Natural killer cell (primary cell): ENCODE results near the gene TMEM208. TPM values are rescaled to one million over a fixed set of nuclear protein-coding genes. Genes with fewer than 3 reads are reported as not detected.

ENCODE experiments used
- ATAC-seq, 3 donors: fragments of 150-1000 bp in 2 of 3; fragments of 200-7000 bp in 1 of 3; cut with Tn5 transposase; 1 replicate in 1 of 3; 2 replicates in 2 of 3; pipeline ENCODE4 v1.10.0; 2021; ENCODE audit warnings: mild to moderate bottlenecking in 2 of 3, moderate library complexity in 2 of 3
- DNase-seq, 2 donors: peaks; one replicate each; pipeline versions ENCODE4 v3.0.0 to v3.0.0-alpha.2; 2013 to 2021; ENCODE audit warnings: mixed read lengths in 1 of 2
- H3K27ac ChIP-seq: one replicate; pipeline ENCODE4 v1.5.1; 2013; ENCODE audit warnings: mild to moderate bottlenecking, low read length
- H3K27me3 ChIP-seq: one replicate; pipeline ENCODE4 v1.6.1; 2013; ENCODE audit warnings: low read length; ENCODE audit not compliant: control insufficient read depth, insufficient read depth
- H3K36me3 ChIP-seq: one replicate; pipeline ENCODE4 v1.6.1; 2013; ENCODE audit warnings: low read length; ENCODE audit not compliant: control insufficient read depth, insufficient read depth
- H3K4me1 ChIP-seq: one replicate; pipeline ENCODE4 v1.6.1; 2013; ENCODE audit warnings: low read length; ENCODE audit not compliant: control insufficient read depth, insufficient read depth
- H3K4me3 ChIP-seq: one replicate; pipeline ENCODE4 v1.5.1; 2013; ENCODE audit warnings: low read length
- H3K9me3 ChIP-seq: one replicate; pipeline ENCODE4 v1.6.1; 2013; ENCODE audit warnings: low read length; ENCODE audit not compliant: control insufficient read depth, insufficient read depth
- H3K27ac Mint-ChIP-seq, 2 donors: one replicate each; pipeline ENCODE4 v1.8.0; 2022; ENCODE audit warnings: mild to moderate bottlenecking in 2 of 2, mixed read lengths in 2 of 2, moderate library complexity in 1 of 2
- H3K27me3 Mint-ChIP-seq, 2 donors: one replicate each; pipeline ENCODE4 v1.8.0; 2022; ENCODE audit warnings: low read depth in 2 of 2, mixed read lengths in 2 of 2
- H3K36me3 Mint-ChIP-seq: one replicate; pipeline ENCODE4 v1.8.0; 2022; ENCODE audit warnings: mixed read lengths
- H3K4me1 Mint-ChIP-seq, 2 donors: one replicate each; pipeline ENCODE4 v1.8.0; 2022; ENCODE audit warnings: mixed read lengths in 2 of 2
- H3K4me3 Mint-ChIP-seq: one replicate; pipeline ENCODE4 v1.8.0; 2022; ENCODE audit warnings: mild to moderate bottlenecking, moderate library complexity, mixed read lengths
- H3K9me3 Mint-ChIP-seq, 2 donors: one replicate each; pipeline ENCODE4 v1.8.0; 2022; ENCODE audit warnings: mixed read lengths in 2 of 2
- WGBS: methylation state at CpG from one replicate; pipeline ENCODE4 v1.1.7; 2013; ENCODE audit warnings: missing lambda C conversion rate; ENCODE audit not compliant: insufficient coverage; 5-methylcytosine and 5-hydroxymethylcytosine counted together
- intact Hi-C: fragments of 100-400 bp; cut with micrococcal nuclease; formaldehyde crosslinking; loops from one replicate; pipeline ENCODE4 v1.14.2; 2022
- total RNA-seq, 4 donors: library from RNA; stranded (reverse); fragments of 120-200 nt in 1 of 4; gene quantifications; one replicate each; pipeline versions ENCODE4 v1.2.3 to v1.2.4, GENCODE V29; 2013 to 2022
- TF ChIP-seq, protein P1 (sequence below): fragments of 200-600 bp; IDR thresholded peaks from one replicate; pipeline ENCODE4 v1.8.0; 2022; ENCODE audit warnings: antibody characterized with exemption

Gene TMEM208
- total RNA-seq, 3 donors from 2014 or later (not counting 1 experiment from before 2014, with no cell fraction given): 34.5 to 39.2 (median 36.7) TPM

- ATAC-seq: no peak
- intact Hi-C loops: no loop called here
Measured at GRCh38 chr16:67204076-67204475, 22.9 kb upstream of the TMEM208 start.

DNA sequence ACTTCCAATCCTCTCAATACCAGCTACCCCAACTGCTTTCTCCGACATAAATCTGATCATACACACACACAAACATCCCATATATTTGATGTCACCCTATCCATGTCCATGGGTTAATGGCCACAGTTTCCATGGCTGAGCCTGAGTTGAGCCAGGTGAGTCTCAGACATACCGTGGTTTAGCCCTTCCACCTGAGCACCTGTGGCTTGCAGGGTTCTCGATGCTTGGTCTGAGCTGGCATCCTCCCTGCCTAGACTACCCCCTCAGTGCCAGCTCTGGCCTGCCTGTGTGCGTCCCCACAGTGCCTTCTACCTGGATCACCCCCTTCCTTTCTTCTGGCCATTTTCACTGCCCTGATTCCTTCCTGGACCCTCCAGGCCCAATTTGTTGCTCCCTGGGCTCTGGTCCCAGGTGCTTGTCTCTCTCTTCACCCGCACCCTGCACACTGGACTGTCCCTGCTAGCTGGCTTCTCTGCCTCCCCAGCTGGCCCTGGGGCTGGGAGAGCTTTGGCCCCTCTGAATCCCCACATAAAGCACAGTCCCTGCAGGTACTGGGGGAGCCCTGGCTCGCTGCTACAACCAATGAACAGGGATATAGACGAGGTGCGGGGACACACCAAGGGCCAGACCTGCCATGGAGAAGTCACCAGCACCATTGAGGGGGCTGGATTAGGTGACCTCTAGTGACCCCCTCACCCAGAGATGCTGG is 20.6 kb upstream of the TMEM208 start:
- no peaks in the 10 kb centered on the region for H3K36me3 Mint-ChIP-seq
- H3K27ac Mint-ChIP-seq: peak overlapping the region in 1 of 2 donors; percentile 19
- 97% methylated on average over 8 of the region's 8 CpGs for WGBS
- intact Hi-C loops: no loop called here
- H3K4me1 Mint-ChIP-seq: peaks cover 4 to 15% of the 10 kb centered on the region in 2 donors
- H3K4me1 ChIP-seq: no peaks in the 10 kb centered on the region
- H3K27ac ChIP-seq: no peak overlapping the region
- H3K27me3 ChIP-seq: no peaks in the 10 kb centered on the region
- peaks cover 22% of the 10 kb centered on the region for H3K36me3 ChIP-seq
- H3K9me3 Mint-ChIP-seq: no peaks in the 10 kb centered on the region
- no peaks in the 10 kb centered on the region for H3K27me3 Mint-ChIP-seq
- no peak overlapping the region for H3K4me3 ChIP-seq
- H3K9me3 ChIP-seq: no peaks in the 10 kb centered on the region
- H3K4me3 Mint-ChIP-seq: no peak overlapping the region
- DNase-seq (no peak), ATAC-seq (no peak)
- TF ChIP-seq, protein P1, sequence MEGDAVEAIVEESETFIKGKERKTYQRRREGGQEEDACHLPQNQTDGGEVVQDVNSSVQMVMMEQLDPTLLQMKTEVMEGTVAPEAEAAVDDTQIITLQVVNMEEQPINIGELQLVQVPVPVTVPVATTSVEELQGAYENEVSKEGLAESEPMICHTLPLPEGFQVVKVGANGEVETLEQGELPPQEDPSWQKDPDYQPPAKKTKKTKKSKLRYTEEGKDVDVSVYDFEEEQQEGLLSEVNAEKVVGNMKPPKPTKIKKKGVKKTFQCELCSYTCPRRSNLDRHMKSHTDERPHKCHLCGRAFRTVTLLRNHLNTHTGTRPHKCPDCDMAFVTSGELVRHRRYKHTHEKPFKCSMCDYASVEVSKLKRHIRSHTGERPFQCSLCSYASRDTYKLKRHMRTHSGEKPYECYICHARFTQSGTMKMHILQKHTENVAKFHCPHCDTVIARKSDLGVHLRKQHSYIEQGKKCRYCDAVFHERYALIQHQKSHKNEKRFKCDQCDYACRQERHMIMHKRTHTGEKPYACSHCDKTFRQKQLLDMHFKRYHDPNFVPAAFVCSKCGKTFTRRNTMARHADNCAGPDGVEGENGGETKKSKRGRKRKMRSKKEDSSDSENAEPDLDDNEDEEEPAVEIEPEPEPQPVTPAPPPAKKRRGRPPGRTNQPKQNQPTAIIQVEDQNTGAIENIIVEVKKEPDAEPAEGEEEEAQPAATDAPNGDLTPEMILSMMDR: no peak

More at GRCh38 chr16:67204076-67204475, 22.9 kb upstream of the TMEM208 start:
- 75% methylated on average over 4 of the region's 4 CpGs for WGBS
- Mint-ChIP-seq H3K27me3 (no peaks in the 10 kb centered on the region), H3K4me3 (no peak overlapping the region), H3K27ac (no peak overlapping the region), H3K36me3 (no peaks in the 10 kb centered on the region), H3K9me3 (no peaks in the 10 kb centered on the region), H3K4me1 (peaks cover 4 to 9% of the 10 kb centered on the region in 2 donors)
- TF ChIP-seq, protein P1: no peak
- Histone ChIP-seq H3K36me3 (peaks cover 28% of the 10 kb centered on the region), H3K4me1 (no peaks in the 10 kb centered on the region), H3K4me3 (no peak overlapping the region), H3K27ac (no peak overlapping the region), H3K27me3 (no peaks in the 10 kb centered on the region), H3K9me3 (no peaks in the 10 kb centered on the region)
- DNase-seq: no peak

DNA sequence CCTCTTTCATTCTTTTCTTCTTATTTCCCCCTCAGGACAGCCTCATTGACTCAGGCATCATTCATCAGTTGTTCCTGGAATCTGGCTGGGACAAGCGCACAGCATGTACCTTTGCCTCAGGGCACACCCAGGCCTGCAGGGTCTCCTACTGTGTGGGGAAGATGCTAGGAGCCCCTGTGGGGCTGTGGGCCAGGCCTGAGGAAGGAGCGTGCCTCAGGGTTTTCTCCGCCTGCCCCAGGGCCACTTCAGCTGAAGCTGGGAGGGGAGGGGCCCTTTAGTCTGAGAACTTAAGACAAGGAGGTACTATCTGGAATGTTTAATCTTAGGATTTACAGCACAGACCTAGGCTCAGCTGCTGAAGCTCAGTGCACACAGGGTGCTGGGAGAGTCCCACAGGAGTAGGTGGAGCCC is 20.1 kb upstream of the TMEM208 start:
- H3K4me1 ChIP-seq: no peaks in the 10 kb centered on the region
- no peak overlapping the region for H3K27ac Mint-ChIP-seq
- WGBS: 97% methylated on average over 3 of the region's 3 CpGs
- peaks cover 4 to 15% of the 10 kb centered on the region in 2 donors for H3K4me1 Mint-ChIP-seq
- no peak for DNase-seq
- no peaks in the 10 kb centered on the region for H3K9me3 Mint-ChIP-seq
- H3K36me3 Mint-ChIP-seq: no peaks in the 10 kb centered on the region
- TF ChIP-seq, protein P1: no peak
- no peak for ATAC-seq
- H3K27me3 ChIP-seq: no peaks in the 10 kb centered on the region
- no peak overlapping the region for H3K4me3 ChIP-seq
- intact Hi-C loops: no loop called here
- H3K9me3 ChIP-seq: no peaks in the 10 kb centered on the region
- peaks cover 16% of the 10 kb centered on the region for H3K36me3 ChIP-seq
- no peak overlapping the region for H3K4me3 Mint-ChIP-seq
- H3K27me3 Mint-ChIP-seq: no peaks in the 10 kb centered on the region
- no peak overlapping the region for H3K27ac ChIP-seq
